Renal pelvis (tissue), 4 donors: ENCODE results near the gene MRM3. TPM values are rescaled to one million over a fixed set of nuclear protein-coding genes. Genes with fewer than 3 reads are reported as not detected.
"Not testable (repeated sequence)": the region's sequence is repeated elsewhere in the genome, so short reads cannot be mapped to it uniquely, and the experiment has no call there.

Experiments
- DNase-seq: peaks from one replicate; pipeline ENCODE4 v3.0.0-alpha.2; 2013
- polyA plus RNA-seq, 3 donors: library from polyadenylated mRNA; unstranded; fragments of 120-200 nt; gene quantifications; one replicate each; pipeline ENCODE4 v1.2.1, GENCODE V29; 2013; ENCODE audit not compliant: insufficient read length in 3 of 3

Gene MRM3
- polyA plus RNA-seq, 3 donors = 19.9 to 24.5 (median 20.8) TPM

GRCh38 chr17:752002-752619 is 30.0 kb upstream of the MRM3 start, which contains the start of gene GEMIN4:
Gene GEMIN4, minus strand, starts transcription at chr17:752264. Its CDS starts 122 bp downstream, at chr17:752142.
- peak; percentile 87 for DNase-seq

- peak; percentile 71 for DNase-seq
Measured at GRCh38 chr17:752620-753219, 29.4 kb upstream of the MRM3 start.

GRCh38 chr17:753418-753817 is 28.7 kb upstream of the MRM3 start:
- DNase-seq = no peak

GRCh38 chr17:755319-755961 is 26.7 kb upstream of the MRM3 start:
- not testable (repeated sequence) for DNase-seq

- DNase-seq = not testable (repeated sequence)
Measured at GRCh38 chr17:756010-756567, 26.1 kb upstream of the MRM3 start.

GRCh38 chr17:759964-760363 is 22.2 kb upstream of the MRM3 start:
- no peak for DNase-seq

GRCh38 chr17:760371-760770 is 21.8 kb upstream of the MRM3 start:
- no peak for DNase-seq

- DNase-seq = no peak
Measured at GRCh38 chr17:767076-767475, 15.1 kb upstream of the MRM3 start.

GRCh38 chr17:773016-773415 is 9.1 kb upstream of the MRM3 start:
- DNase-seq = no peak

- no peak for DNase-seq
Measured at GRCh38 chr17:773467-774312, 8.5 kb upstream of the MRM3 start.

- no peak for DNase-seq
Measured at GRCh38 chr17:774313-774584, 7.9 kb upstream of the MRM3 start.

GRCh38 chr17:778096-778495 is 4.1 kb upstream of the MRM3 start:
- DNase-seq = no peak

- DNase-seq = no peak
Measured at GRCh38 chr17:784143-784542, 2.0 kb downstream of the MRM3 start.

GRCh38 chr17:785901-786300 is 3.7 kb downstream of the MRM3 start:
- not testable (repeated sequence) for DNase-seq

GRCh38 chr17:787641-788221 is 5.6 kb downstream of the MRM3 start:
- no peak for DNase-seq

GRCh38 chr17:788551-788950 is 6.4 kb downstream of the MRM3 start:
- no peak for DNase-seq

GRCh38 chr17:789160-789840 is 7.1 kb downstream of the MRM3 start:
- no peak for DNase-seq

- not testable (repeated sequence) for DNase-seq
Measured at GRCh38 chr17:789931-790873, 8.0 kb downstream of the MRM3 start.

GRCh38 chr17:790874-791247 is 8.7 kb downstream of the MRM3 start:
- DNase-seq = not testable (repeated sequence)

GRCh38 chr17:791829-792228 is 9.7 kb downstream of the MRM3 start:
- DNase-seq = no peak
